LNCAP (cell line): ENCODE measurements around the gene ACKR3.

Experiments used
- TF ChIP-seq, protein P1 (sequence below): fragments of 450-650 bp; IDR thresholded peaks from 2 replicates; pipeline ENCODE4 v1.5.1; 2017; ENCODE audit warnings: mild to moderate bottlenecking

ACKR3 gene

DNA sequence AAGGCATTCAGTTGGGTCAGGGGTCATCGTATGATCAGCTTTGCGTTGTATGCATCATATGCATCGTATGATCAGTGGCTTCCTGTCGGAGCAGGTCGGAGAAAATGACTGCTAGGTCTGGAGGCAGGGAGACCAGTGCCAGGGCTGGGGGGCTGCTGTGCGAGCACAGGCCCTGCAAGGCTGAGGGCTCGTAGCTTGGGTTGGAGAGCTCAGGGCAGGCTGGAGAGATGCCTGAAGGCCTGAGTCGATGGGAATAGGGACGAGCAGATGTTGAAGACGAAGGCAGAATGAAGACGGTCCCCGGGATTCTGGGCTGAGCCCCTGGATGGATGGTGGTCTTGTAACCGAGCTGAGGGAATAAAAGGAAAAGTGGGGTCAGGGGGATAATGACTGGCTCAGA is 25.3 kb upstream of the ACKR3 start:
- TF ChIP-seq, protein P1, sequence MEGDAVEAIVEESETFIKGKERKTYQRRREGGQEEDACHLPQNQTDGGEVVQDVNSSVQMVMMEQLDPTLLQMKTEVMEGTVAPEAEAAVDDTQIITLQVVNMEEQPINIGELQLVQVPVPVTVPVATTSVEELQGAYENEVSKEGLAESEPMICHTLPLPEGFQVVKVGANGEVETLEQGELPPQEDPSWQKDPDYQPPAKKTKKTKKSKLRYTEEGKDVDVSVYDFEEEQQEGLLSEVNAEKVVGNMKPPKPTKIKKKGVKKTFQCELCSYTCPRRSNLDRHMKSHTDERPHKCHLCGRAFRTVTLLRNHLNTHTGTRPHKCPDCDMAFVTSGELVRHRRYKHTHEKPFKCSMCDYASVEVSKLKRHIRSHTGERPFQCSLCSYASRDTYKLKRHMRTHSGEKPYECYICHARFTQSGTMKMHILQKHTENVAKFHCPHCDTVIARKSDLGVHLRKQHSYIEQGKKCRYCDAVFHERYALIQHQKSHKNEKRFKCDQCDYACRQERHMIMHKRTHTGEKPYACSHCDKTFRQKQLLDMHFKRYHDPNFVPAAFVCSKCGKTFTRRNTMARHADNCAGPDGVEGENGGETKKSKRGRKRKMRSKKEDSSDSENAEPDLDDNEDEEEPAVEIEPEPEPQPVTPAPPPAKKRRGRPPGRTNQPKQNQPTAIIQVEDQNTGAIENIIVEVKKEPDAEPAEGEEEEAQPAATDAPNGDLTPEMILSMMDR, result no peak

DNA sequence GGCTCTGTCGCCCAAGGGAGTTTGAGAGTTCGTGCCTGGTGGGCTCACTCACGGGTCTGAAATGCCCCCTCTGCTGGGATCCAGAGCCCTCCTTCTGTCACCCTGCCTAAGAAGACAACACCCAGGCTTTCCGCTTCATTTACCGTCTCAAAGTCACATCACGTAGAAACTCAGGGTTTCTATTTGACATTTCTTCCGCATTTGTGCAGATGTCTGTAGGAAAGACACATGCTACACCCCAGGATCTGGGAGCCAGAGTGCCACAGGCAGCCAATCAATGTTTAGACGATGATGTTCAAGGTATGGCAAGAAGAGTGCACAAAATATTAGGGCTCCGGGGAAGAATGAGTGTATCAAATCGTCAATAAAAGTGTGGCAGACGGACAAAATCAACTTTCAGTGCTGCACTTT is 24.4 kb upstream of the ACKR3 start:
- TF ChIP-seq, protein P1, result no peak

DNA sequence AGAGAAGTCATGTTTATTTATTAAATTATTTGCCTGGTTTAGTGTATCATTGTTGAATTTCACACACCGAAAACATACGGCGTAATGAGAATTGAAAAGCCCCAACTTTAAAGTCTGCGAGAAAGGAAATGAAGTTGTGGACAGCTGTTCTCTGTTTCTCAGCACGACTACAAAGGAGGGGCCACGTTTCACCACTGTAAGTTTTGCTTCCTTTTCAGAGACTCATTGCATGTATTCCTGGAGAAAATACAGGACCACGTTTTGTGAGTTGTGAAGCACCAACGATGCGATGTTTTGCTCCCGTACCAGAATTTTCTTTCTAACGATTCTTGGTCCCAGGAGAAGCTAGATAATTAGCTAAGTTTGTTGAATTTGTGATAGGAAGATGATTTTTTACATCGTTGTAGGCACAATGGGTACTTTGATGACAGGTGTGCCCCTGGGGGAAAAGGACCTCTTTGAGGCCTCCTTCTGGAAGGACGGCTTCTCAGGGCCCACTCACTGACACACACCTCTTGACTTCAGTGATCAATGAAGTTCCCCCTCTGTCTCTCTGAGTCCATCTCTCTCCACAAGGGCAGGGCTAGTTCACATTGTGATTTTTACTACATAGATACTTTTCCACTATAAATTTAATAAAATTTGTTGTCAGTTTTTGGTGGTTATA is 23.7 kb upstream of the ACKR3 start:
- TF ChIP-seq, protein P1, result no peak

DNA sequence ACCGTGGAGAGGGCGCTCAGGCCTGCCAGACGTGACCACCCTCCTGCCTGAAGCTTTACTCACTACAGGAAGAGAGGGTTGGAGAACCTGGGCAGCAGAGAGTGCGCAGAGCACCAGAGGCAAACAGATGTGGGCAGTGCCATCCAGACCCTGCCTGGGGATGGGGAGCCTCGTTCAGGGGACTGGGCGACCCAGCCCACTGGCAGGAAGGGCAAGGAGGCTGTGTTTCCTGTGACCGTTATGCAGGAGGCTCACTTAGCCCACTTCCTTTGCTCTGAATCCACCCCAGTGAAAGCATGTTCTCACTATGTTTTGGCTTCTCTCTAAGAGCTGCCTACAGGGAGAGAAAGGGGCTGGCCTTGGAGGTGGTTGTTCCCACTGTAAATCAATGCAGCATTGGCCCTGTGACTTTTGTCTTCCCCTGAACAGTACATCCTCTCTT is 23.0 kb upstream of the ACKR3 start:
- TF ChIP-seq, protein P1, result no peak

DNA sequence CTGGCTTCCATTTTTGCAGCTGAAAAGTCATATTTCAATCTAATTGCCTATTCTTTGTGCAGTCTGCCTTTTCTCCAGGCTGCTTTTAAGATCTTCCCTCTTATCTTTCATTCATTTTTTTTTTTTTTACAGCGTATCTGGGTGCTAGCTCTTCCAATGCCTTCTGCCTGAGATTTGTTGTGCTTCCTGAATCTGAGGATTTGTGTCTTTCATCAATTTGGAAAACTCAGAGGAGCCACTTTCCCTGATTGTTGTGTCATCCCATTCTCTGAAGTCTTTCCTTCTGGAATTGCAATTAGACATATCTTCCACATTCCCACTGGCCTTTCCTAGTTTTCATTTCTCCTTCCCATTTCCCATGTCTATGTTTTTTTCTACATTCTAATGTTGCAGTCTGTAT is 21.9 kb upstream of the ACKR3 start:
- TF ChIP-seq, protein P1, result no peak

DNA sequence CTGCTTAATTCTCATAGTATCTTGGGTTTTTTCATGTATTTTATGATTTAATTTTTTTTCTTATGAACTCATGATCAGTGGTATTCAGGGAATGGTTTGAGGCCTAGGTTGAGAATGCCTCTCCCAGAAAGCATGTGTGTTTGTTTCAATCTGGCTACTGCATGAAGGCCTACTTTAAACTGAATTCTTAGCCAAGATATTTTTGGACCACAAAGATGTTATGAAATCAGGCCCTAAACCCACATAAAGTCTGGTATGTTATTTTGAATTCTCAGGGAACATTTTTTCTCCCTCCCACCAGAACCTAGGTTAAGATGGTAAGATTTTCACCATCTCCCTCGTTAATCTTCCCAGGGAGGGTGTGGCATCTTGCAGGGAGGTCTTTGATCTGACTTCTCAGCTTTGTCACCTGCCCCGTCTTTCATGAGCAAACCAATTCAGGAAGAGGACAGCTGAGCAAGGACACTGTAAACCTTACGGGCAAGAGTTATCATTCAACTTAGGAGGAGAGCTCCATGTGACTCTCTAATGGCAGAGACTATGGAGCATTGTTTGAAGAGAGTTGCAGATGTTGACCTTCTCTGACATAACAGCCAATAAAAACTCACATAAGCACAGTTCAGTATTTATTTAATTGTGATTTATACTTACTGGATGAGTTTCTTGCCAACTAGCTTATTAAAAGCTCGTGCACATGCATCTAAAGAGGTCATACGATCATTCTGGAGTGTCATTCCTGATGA is 21.3 kb upstream of the ACKR3 start:
- TF ChIP-seq, protein P1, result no peak

DNA sequence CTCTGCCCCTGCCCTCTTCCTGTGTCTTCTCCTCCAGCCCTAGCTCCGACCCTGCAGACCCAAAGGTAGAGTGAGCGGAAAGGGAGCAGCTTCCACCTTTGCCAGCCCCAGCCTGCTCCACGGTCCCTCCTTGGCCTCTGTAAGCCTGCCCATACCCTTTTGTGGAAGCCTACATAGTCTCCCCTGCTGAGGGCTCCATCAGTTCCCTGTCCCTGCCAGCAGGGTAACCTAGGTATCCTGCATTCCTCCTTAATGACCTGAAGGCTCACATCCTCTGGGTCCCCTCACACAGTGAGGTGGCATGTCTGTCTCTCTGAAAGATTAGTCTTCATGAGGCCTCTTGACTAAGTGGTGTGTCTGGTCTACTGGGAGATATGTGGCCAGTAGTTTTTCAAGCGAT is 20.5 kb upstream of the ACKR3 start:
- TF ChIP-seq, protein P1, result no peak
